Renal cortical epithelial cell (primary cell): ENCODE results near the gene TMEM151A. TPM values are rescaled to one million over a fixed set of nuclear protein-coding genes. Genes with fewer than 3 reads are reported as not detected.
A peak's percentile ranks its signal among the peaks of the same experiment; 100 is the strongest.

Experiments
- DNase-seq: peaks from one replicate; pipeline ENCODE4 v3.0.0-alpha.2; 2011; ENCODE audit warnings: low read depth
- total RNA-seq: library from RNA; depleted of rRNA; stranded (reverse); fragments of >200 nt; gene quantifications from 2 replicates; pipeline ENCODE4 v1.2.3, GENCODE V29; 2014

TMEM151A gene
- total RNA-seq, 1 donor from 2014 or later: 0.10 TPM

- DNase-seq: no peak
Measured at GRCh38 chr11:66322732-66323427, 31.2 kb downstream of the TMEM151A start.

DNA sequence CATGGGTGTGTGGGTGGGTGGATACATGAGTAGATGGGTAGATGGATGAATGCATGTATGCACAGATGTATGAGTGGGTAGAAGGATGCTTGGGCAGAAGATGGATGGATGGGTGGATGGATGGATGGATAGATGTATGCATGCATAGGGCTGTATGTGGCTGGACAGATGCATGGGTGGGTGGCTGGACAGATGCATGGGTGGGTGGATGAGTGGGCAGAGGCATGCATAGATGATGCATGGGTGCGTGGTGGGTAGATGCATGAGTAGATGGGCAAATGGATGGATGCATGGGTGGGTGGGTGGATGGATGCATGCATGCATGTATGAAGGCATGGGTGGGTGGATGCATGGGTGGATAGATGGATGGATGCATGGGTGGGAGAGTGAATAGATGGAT, 32.0 kb downstream of the TMEM151A start:
- no peak for DNase-seq

GRCh38 chr11:66324664-66325063, 33.0 kb downstream of the TMEM151A start:
- no peak for DNase-seq

DNA sequence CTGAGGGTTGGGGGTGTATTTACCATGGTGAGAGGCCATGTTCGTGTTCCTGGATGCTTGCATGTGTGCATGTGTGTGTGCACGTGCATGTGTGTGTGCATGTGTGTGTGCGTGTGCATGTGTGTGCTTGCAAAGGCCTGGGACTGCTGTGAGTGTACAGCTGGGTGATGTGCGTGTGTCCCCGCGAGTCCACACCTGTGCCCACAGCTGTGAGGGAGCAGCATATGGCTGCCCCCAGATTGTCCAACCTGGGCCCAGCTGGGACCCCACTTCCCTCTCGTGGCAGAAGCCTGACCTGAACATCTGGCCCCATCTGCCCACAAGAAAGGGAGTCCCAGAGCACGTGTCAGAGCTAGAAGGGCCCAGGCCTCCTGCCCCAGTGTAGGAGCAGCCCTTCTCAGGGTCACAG, 33.6 kb downstream of the TMEM151A start:
- no peak for DNase-seq

- no peak for DNase-seq
Measured at GRCh38 chr11:66326261-66327111, 34.8 kb downstream of the TMEM151A start.

DNA sequence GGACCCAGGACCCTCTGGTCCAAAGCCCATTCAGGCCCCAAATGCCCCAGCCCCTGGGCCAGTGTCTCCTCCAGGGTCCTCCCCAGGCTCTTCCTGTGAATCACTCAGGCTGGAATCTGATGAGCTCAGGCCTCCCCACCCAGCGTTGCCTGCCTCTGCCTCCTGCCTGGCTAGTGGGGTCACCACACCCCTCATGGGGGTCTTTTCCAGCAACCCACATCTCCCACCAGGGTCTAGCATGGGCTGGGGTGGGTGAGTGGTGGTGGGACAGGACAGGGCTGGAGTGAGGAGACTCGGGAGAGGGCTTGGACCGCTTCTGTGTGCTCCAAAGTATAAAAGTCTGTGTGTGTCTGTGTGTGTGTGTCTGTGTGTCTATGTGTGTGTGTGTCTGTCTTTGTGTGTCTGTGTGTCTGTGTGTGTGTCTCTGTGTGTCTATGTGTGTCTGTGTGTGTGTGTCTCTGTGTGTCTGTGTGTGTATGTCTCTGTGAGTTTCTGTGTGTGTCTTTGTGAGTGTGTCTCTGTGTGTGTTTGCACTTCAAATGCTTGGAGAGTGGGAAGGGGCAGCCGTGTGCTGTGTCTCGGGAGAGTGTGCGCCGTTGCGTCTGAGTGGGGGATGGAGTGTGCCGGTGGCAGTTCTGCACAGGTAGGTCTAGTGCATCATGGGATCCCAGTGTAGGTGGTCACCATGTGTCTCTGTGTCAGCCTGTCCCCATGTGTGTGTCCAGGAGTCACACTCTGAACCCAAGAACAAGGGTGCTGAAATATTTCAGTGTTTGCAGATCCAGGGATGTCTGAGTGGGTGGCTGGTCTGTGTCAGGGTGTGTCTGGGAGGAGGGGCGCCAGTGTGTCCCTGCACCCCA, 35.7 kb downstream of the TMEM151A start:
- no peak for DNase-seq

DNA sequence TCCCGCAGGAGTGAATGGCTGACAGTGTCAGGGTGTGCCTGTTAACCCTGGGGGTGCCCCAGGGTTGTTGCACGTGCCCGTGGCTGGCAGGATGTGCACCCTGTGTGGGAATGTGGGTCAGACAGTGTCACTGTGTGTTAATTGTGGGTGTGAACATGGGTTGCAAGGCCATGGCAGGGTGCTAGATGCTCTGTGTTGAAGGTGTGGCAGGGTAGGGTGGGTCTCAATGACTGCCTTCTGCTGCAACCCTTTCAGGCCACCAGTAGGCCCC, 36.3 kb downstream of the TMEM151A start:
- no peak for DNase-seq

DNA sequence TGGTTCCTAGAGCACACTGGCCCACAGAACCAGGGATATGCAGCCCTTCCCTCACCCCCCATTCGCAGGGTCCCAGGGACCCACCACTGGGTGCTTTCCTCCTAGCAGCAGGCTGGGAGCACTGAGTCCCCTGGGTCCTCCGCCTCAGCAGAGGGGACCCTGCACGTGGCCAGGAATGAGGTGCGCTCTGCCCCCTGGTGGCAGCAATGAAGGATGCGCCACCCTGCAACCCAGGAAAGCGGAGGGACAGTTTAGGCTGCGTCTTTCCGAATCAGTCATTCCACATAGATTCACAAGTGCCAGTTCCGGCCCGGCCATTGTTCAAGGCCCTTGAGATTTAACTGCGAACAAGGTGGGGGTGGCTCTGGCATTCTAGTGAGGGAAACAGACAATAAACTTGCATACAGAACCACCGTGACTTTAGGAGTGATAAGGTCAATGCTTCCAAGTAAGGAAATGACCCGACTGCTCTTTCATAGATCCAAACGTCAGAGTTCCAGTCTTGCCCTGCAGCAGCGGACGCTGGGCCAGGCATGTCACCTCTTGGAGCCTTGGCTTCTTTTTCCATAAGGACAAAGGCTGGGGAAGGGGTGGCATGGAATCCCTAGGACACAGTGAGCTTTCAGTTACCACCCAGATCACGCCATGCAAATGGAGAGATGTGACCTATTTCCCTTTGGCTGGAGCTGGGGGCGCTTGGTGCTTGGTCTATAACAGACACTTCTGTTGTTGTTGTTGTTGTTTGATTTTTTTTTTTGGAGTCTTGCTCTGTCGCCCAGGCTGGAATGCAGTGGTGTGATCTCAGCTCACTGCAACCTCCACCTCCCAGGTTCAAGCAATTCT, 36.8 kb downstream of the TMEM151A start:
- DNase-seq: peak; percentile 30

DNA sequence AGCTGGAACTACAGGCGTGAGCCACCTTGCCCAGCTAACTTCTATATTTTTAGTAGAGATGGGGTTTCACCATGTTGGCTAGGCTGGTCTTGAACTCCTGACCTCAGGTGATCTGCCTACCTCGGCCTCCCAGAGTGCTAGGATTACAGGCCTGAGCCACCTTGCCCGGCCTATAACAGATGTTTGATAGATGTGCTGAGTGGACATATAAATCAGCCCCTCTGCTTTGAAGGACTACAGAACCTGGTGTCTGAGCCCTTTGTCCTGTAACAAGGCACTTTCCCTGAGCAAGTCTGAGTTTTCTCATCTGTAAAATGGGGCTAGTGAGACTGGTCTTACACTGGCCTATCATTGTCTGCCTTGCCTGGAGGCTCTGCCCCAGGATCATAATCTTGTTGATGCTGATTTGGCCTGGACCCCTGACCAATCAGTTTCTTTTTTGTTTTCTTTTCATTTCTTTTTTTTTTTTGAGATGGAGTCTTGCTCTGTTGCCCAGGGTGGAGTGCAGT, 37.5 kb downstream of the TMEM151A start:
- no peak for DNase-seq

- no peak for DNase-seq
Measured at GRCh38 chr11:66330931-66331330, 39.2 kb downstream of the TMEM151A start.

DNA sequence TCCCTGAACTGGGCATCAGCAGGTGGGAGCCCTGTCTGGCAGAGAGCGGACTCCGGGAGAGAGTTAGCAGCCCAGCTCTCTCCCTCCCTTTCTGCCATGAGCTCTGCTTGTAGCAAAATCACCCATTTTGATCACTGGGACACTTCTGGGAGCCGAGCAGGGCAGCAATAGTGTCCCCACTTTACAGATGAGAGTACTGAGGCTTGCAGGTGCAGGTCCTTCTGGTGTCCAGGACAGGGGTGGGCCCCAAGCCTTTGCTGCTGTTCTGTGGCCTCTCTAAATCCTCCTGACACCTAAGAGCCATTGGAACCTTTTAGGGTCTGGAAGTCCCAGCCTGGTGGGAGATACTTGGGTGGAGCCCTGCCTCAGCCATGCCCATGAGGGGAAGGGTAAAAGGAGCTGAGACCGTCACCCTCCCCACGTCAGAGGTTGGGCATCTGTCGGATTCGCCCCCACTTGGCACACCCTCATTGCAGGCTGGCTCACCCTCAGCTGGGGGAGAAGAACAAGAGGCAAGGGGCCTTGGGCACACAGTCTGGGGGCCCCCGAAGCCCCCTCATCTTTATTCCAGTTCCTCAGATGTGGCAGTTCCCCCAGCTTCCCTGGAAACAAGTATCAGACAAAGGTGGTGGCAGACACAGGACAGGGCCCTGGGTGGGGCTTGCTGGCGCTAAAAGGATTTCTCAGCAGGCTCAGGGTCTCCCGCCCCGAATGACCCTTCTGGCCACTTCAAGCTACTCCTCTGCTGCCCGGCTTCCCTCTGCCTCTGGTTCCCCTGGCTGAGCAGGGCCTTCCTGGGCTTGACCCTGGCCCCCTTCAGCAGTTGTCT, 40.1 kb downstream of the TMEM151A start:
- DNase-seq: no peak

GRCh38 chr11:66332371-66333219, 40.9 kb downstream of the TMEM151A start:
- DNase-seq: no peak

GRCh38 chr11:66333220-66333877, 41.7 kb downstream of the TMEM151A start:
- no peak for DNase-seq

DNA sequence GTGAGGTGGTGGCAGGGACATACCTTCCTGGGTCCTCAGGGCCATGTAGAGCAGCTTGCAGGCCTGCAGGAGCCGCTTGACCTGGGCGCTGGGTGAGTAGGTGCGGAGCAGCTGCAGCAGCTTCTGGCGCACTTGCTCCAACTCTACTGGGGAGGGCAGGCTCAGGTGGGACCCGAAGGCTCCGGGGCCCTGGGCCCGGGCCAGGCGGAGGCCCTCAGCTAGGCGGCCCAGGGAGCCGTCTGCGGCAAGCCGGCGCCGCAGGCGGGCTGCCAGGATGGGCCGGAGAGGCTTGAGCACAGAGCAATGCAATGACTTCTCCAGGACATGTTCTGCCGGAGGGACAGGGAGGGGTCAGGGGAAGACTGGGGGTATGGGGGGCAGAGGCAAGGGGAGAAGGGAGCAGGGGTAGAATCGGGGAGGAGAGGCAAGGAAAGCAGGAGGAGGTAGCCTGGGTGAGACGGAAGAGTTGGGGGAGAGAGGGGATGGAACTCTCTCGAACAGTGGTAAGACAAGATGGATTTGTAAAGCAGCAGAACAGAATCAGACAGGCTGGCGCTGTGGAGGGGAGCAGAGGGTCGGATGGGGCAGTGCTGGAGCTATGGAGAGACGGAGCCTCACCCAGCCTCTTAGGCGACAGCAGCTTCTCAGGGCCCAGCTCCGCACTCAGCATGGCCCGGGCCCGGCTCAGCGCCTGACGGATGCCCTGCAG, 42.4 kb downstream of the TMEM151A start:
- DNase-seq: no peak

DNA sequence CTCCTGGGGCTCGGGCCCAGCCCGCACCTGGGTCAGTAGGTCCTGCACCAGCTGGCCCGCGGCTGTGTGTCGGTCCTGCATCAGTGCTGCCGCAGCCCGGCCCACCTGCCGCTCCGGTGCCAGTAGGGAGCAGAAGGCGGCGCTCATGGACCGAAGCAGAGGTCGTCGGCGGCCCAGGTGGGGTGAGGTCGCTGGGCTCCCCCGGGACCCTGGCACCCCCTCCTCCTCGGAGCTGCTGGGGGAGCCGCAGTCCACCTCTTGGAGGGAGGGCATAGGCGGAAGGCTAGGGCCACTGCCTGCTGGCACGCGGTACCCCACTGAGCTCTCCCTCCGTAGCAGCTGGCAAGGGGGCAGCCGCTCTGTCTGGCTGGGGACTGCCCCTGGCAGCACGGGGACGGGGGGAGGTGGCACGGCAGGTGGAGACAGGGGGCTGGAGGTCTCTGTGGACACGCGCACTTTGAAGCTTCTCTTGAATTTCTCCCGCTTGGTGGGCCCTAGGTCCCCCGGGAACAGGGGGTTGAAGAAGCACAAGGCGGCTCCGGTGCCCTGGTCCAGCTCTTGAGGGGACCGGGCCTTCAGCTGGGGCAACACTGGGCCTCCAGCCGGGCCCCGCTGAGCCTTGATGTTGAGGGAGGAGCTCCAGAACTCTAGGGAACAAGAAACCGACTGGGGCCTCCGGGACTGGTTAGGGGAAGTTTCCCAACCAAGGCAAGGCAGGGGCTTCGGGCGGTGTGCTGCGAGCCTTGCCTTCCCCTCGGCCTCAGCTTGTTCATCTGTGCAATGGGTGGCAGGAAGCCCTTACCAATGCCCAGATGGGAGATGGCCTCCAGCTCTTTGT, 43.1 kb downstream of the TMEM151A start:
- no peak for DNase-seq

DNA sequence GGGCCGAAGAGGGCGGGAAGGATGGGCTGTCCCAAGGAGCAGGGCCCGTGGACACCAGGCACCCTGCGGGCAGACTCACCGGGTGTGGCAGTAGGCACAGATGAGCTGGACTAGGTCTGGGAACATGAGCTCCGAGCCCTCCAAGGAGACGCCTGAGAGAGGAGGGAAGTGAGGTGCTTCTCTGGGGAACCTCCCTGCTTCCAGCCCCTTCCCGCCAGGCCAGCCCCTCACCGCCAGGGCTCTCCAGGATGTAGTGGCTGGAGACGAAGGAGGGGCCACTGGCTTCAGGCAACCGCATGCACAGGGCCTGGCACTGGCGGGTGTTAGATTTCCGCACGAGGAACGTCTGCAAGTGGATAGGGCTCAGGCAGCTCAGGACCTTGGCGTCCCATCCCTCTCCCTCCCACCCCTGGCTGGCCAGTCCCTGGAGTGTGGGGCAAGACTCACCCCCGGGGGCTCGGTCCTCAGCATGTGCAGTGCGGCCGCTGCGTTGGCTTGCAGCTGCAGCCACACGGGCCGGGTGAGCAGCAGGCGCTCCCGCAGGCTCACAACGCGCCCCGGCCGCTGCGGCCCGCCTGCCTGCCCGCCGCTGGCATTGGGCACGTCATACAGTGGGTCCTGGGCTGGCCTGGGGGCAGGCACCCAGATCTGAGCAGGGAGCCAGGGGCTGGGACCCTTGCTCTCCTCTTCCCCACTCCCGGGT, 44.0 kb downstream of the TMEM151A start:
- no peak for DNase-seq
